ENCODE results near the gene WDR54.

- TF ChIP-seq CTCF (IDR thresholded peaks at IDR 0.05; ENCODE audit: borderline replicate concordance, extremely low read depth, low read length, poor library complexity, severe bottlenecking) (no peak), EZH2 (IDR thresholded peaks at IDR 0.05; ENCODE audit: borderline replicate concordance, low read depth, low read length, severe bottlenecking) (no peak)
Observed at GRCh38 chr2:74441690-74442482, 20.4 kb downstream of the WDR54 start, which contains the start of gene RTKN.

All from DND-41 (cell line).